ENCODE measurements around the gene FDXR. TPM values are rescaled to one million over a fixed set of nuclear protein-coding genes. Genes with fewer than 3 reads are reported as not detected.
A peak's percentile ranks its signal among the peaks of the same experiment; 100 is the strongest.

The FDXR gene
- total RNA-seq, 2 donors from 2014 or later, result 4.1 to 7.9 TPM

DNA sequence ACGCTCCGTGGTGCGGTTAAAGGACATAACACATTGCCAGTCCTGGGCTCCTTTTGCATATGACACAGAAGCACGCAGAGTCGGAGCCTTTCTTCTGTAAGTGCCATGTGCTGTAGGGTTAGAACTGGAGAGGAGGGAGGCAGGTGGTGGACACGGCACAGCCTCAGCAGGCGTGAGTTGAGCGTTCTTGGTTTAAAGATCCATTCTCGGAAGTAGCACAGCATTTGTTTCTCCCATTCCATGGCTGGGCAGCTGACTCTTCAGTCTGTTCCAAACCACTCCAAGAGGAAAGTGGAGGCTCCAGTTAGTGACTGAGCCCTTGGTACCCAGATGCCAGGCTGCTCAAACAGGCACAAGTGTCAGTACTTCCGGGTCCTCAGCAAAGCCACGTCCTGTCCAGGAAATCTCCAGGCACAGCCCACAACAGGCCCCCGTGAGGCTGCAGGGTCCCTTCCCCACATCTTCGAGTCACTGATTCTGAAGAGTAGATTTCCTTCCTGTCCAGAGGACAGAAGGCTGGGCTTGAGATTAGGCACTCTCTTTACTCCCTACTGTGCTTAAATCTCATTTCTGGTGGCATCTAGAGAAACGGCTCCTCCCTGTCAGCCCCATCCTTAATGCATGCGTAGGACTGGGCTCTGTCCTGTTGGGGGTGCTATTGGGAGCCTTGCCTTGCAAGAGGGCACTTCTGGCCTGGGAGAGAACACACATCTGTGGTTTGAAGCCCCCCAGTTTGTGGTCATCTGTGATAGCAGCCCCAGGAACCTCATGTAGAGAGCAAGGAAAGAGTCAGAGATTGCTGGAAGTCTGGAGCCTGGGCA is 57.0 kb downstream of the FDXR start:
- Histone ChIP-seq H3K4me1 (peaks cover 0 to 39% of the 10 kb centered on the region in 2 donors), H3K4me3 (no peak overlapping the region), H3K36me3 (no peaks in the 10 kb centered on the region), H3K27ac (no peak overlapping the region), H3K9me3 (no peaks in the 10 kb centered on the region), H3K27me3 (no peaks in the 10 kb centered on the region)
- no peak for DNase-seq (ENCODE audit: low spot score)
- TF ChIP-seq, protein P1, sequence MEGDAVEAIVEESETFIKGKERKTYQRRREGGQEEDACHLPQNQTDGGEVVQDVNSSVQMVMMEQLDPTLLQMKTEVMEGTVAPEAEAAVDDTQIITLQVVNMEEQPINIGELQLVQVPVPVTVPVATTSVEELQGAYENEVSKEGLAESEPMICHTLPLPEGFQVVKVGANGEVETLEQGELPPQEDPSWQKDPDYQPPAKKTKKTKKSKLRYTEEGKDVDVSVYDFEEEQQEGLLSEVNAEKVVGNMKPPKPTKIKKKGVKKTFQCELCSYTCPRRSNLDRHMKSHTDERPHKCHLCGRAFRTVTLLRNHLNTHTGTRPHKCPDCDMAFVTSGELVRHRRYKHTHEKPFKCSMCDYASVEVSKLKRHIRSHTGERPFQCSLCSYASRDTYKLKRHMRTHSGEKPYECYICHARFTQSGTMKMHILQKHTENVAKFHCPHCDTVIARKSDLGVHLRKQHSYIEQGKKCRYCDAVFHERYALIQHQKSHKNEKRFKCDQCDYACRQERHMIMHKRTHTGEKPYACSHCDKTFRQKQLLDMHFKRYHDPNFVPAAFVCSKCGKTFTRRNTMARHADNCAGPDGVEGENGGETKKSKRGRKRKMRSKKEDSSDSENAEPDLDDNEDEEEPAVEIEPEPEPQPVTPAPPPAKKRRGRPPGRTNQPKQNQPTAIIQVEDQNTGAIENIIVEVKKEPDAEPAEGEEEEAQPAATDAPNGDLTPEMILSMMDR (IDR thresholded peaks at IDR 0.05), result no peak

DNA sequence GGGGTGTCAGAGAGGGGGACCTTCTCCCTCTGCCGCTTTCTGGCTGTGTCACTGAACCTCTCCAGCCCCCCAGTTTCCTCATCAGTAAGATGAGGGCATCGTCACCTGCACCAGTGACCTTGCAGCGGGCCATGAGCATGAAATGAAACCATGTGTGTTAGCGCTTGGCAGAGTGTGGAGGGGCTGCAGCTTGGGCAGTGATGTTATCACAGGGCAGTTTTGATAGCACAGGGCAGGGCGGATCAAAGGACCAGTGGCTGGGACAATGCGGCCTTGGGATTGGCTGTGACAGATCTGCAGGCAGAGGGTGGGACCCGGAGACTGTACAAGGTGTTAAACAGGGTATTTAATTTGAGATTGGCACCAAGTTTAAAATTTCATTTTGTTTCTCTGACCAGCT is 57.7 kb downstream of the FDXR start:
- Histone ChIP-seq H3K36me3 (no peaks in the 10 kb centered on the region), H3K27ac (no peak overlapping the region), H3K4me1 (peaks cover 0 to 46% of the 10 kb centered on the region in 2 donors), H3K27me3 (no peaks in the 10 kb centered on the region), H3K4me3 (no peak overlapping the region), H3K9me3 (no peaks in the 10 kb centered on the region)
- TF ChIP-seq, protein P1 (IDR thresholded peaks at IDR 0.05), result no peak
- DNase-seq (ENCODE audit: low spot score), result no peak

DNA sequence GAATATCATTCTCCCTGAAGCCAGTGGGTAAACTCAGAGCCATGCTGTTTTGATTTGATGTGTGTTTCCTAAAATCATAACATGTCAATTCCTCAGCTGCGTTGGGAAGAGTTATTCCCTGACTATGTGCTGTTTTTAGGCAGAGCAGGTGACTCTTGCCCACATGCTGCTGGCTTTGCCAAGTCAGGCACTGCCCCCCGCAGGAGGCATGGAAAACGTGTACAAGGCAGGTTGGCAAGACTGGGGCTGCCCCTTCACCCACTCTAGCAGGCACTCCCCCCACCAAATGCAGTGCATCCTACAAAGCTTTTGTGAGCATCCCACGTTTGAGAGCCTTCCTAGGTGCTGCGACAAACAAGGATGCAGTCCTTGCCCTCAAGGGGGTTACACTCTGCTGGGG is 58.3 kb downstream of the FDXR start:
- no peak overlapping the region for H3K27ac ChIP-seq
- H3K27me3 ChIP-seq, result no peaks in the 10 kb centered on the region
- DNase-seq (ENCODE audit: low spot score), result no peak
- H3K4me3 ChIP-seq, result no peak overlapping the region
- H3K4me1 ChIP-seq, result peaks cover 0 to 46% of the 10 kb centered on the region in 2 donors
- H3K36me3 ChIP-seq, result no peaks in the 10 kb centered on the region
- TF ChIP-seq, protein P1 (IDR thresholded peaks at IDR 0.05), result peak in 1 of 2 donors; percentile 20
- H3K9me3 ChIP-seq, result no peaks in the 10 kb centered on the region

Other genes starting within 250 kb of the FDXR start
- gene CD300E, start 249.3 kb downstream of the FDXR start, total RNA-seq, result 1 to 10 TPM in 1 of 2 donors, under 1 TPM in 1; 0.52 to 1.0 TPM
- under 1 TPM in 1 of 2 donors, not detected in 1; 0.71 TPM for gene CD300LF, start 160.1 kb downstream of the FDXR start, total RNA-seq
- under 1 TPM; 0.89 to 0.90 TPM for gene RAB37, start 135.7 kb downstream of the FDXR start, total RNA-seq
- gene NHERF1, start 124.4 kb downstream of the FDXR start, total RNA-seq, result 10 to 100 TPM; 20.2 to 30.9 TPM
- 10 to 100 TPM; 16.2 to 18.7 TPM for gene NAT9, start 96.6 kb downstream of the FDXR start, total RNA-seq
- 10 to 100 TPM; 27.6 to 34.4 TPM for gene GRIN2C, start 13.1 kb downstream of the FDXR start, total RNA-seq
- gene FADS6, start 20.6 kb upstream of the FDXR start, total RNA-seq, result not detected
- gene USH1G, start 50.3 kb upstream of the FDXR start, total RNA-seq, result under 1 TPM; 0.20 to 0.22 TPM
- not detected for gene OTOP2, start 51.3 kb upstream of the FDXR start, total RNA-seq
- not detected for gene OTOP3, start 62.9 kb upstream of the FDXR start, total RNA-seq
- 10 to 100 TPM; 10.6 to 11.7 TPM for gene HID1, start 99.8 kb upstream of the FDXR start, total RNA-seq
- gene CDR2L, start 114.6 kb upstream of the FDXR start, total RNA-seq, result 10 to 100 TPM; 13.6 to 28.8 TPM
- 100 to 1,000 TPM in 1 of 2 donors, 10 to 100 TPM in 1; 44.8 to 104 TPM for gene MRPL58, start 139.7 kb upstream of the FDXR start, total RNA-seq
- gene ATP5PD, start 174.0 kb upstream of the FDXR start, total RNA-seq, result 100 to 1,000 TPM; 675 to 871 TPM
- gene KCTD2, start 174.2 kb upstream of the FDXR start, total RNA-seq, result 10 to 100 TPM; 17.9 to 28.4 TPM
- 10 to 100 TPM; 16.5 to 34.1 TPM for gene SLC16A5, start 215.0 kb upstream of the FDXR start, total RNA-seq
- gene ARMC7, start 237.0 kb upstream of the FDXR start, total RNA-seq, result 1 to 10 TPM; 4.9 to 9.5 TPM